CD4-positive, alpha-beta T cell (primary cell): ENCODE results near the gene INA. TPM values are rescaled to one million over a fixed set of nuclear protein-coding genes. Genes with fewer than 3 reads are reported as not detected.

ENCODE experiments used
- ATAC-seq: fragments of 200-7000 bp; cut with Tn5 transposase; one replicate; pipeline ENCODE4 v1.10.0; 2022; ENCODE audit warnings: mild to moderate bottlenecking; ENCODE audit not compliant: poor library complexity
- CTCF ChIA-PET: fragments of 350-600 bp; sonication (Branson Sonifier 250); formaldehyde crosslinking; loops from one replicate; lab custom pipeline; 2021; ENCODE audit warnings: antibody characterized with exemption, inconsistent platforms; lab: Charles Lee
- POLR2A ChIA-PET: fragments of 350-600 bp; sonication (Branson Sonifier 250); formaldehyde crosslinking; loops from one replicate; lab custom pipeline; 2021; ENCODE audit warnings: antibody characterized with exemption, inconsistent platforms; lab: Charles Lee
- DNase-seq, 14 experiments: peaks; one replicate each; pipeline ENCODE4 v3.0.0-alpha.2; 2013 to 2020; ENCODE audit warnings: mixed read lengths in 2 of 14
- H3K27ac ChIP-seq, 2 donors: one replicate each; pipeline versions ENCODE4 v1.5.1 to v1.7.0; 2013; ENCODE audit warnings: low read length in 2 of 2, low read depth in 1 of 2, mild to moderate bottlenecking in 1 of 2
- H3K27me3 ChIP-seq, 2 experiments: 1 replicate in 1 of 2; 2 replicates in 1 of 2; pipeline versions ENCODE4 v1.6.1 to v1.7.0; 2013; ENCODE audit warnings: low read length in 2 of 2, control low read depth in 1 of 2, mild to moderate bottlenecking in 1 of 2, moderate library complexity in 1 of 2; ENCODE audit not compliant: insufficient read depth in 2 of 2, control insufficient read depth in 1 of 2
- H3K36me3 ChIP-seq: one replicate; pipeline ENCODE4 v1.6.1; 2013; ENCODE audit warnings: low read length, control low read depth; ENCODE audit not compliant: insufficient read depth
- H3K4me1 ChIP-seq: one replicate; pipeline ENCODE4 v1.6.1; 2013; ENCODE audit warnings: low read length, control low read depth; ENCODE audit not compliant: insufficient read depth
- H3K4me3 ChIP-seq: one replicate; pipeline ENCODE4 v1.5.1; 2013; ENCODE audit warnings: mild to moderate bottlenecking, low read length, moderate library complexity
- H3K9me3 ChIP-seq, 2 experiments: 1 replicate in 1 of 2; 2 replicates in 1 of 2; pipeline versions ENCODE4 v1.6.1 to v1.7.0; 2013; ENCODE audit warnings: low read length in 2 of 2, mild to moderate bottlenecking in 2 of 2, control low read depth in 1 of 2, moderate library complexity in 1 of 2; ENCODE audit not compliant: control insufficient read depth in 1 of 2, insufficient read depth in 1 of 2
- H3K27ac Mint-ChIP-seq: one replicate; pipeline ENCODE4 v1.8.0; 2020; ENCODE audit warnings: mixed read lengths
- H3K27me3 Mint-ChIP-seq: one replicate; pipeline ENCODE4 v1.8.0; 2021; ENCODE audit warnings: mixed read lengths
- H3K36me3 Mint-ChIP-seq: one replicate; pipeline ENCODE4 v1.8.0; 2021; ENCODE audit warnings: low read depth, mixed read lengths
- H3K4me1 Mint-ChIP-seq: one replicate; pipeline ENCODE4 v1.8.0; 2021; ENCODE audit warnings: low read depth, mixed read lengths
- H3K4me3 Mint-ChIP-seq: one replicate; pipeline ENCODE4 v1.8.0; 2020; ENCODE audit warnings: mild to moderate bottlenecking, mixed read lengths
- H3K9me3 Mint-ChIP-seq: one replicate; pipeline ENCODE4 v1.8.0; 2020; ENCODE audit warnings: mixed read lengths
- CTCF ChIP-seq: fragments of 200-600 bp; IDR thresholded peaks from one replicate; pipeline ENCODE4 v1.8.0; 2022; ENCODE audit warnings: antibody characterized with exemption, mild to moderate bottlenecking
- intact Hi-C, 2 experiments: fragments of 100-400 bp; cut with DNase I in 1 of 2; cut with micrococcal nuclease in 1 of 2; formaldehyde crosslinking; loops; one replicate each; pipeline versions ENCODE4 v1.15.1 to v1.9.0; 2023 to 2025; cut with DNase I, micrococcal nuclease
- total RNA-seq, 174 experiments: library from RNA in 2 of 174; stranded (reverse) in 2 of 174; gene quantifications; one replicate each; pipeline ENCODE4 v1.2.3 and lab custom pipeline; 2021 to 2026

INA gene
- total RNA-seq, 2 experiments from 2014 or later = not detected

- no peak overlapping the region for H3K27ac ChIP-seq
- H3K4me1 Mint-ChIP-seq = no peaks in the 10 kb centered on the region
- ATAC-seq (no peak), DNase-seq (no peak)
- H3K27ac Mint-ChIP-seq = no peak overlapping the region
- H3K36me3 ChIP-seq = peaks cover 32% of the 10 kb centered on the region
- H3K27me3 Mint-ChIP-seq = no peaks in the 10 kb centered on the region
- CTCF ChIA-PET = no interaction called here
- H3K4me1 ChIP-seq = no peaks in the 10 kb centered on the region
- no peaks in the 10 kb centered on the region for H3K9me3 Mint-ChIP-seq
- no peak for TF ChIP-seq CTCF
- POLR2A ChIA-PET = no interaction called here
- peaks cover 56% of the 10 kb centered on the region for H3K36me3 Mint-ChIP-seq
- H3K4me3 ChIP-seq = no peak overlapping the region
- no peaks in the 10 kb centered on the region for H3K27me3 ChIP-seq
- H3K9me3 ChIP-seq = no peaks in the 10 kb centered on the region
- intact Hi-C loops = no loop called here
- no peak overlapping the region for H3K4me3 Mint-ChIP-seq
Observed at GRCh38 chr10:103327906-103328305, 51.0 kb downstream of the INA start.

DNA sequence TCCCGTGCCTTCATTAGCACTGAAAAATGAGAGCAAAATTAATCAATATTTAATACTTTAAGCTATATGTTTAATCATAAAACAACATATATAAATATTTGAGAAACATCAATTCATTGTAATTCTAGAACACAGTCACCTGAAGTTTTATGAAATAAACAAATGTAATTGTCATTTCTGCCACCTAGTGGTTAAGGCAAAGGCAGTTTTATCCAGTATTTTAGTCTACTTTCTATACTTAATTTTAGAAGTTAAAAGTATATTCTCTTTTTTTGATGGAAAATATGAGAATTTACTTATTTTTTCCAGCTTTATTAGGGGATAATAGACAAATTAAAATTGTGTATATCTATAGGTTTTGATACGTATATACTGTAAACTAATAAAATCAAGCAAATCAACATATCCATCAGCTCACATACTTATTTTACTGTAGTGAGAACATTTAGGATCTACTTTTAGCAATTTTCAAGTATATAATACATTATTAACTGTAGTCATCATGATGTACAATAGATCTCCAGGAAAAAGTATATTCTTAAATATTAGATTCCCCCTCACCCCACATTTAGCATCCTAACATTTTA lies 57.1 kb downstream of the INA start:
- ChIA-PET CTCF (interaction anchor here (0.6 to 1.3 kb wide), 5 partner anchors 33 to 800 kb away, joined by 3 to 5 read pairs (median 3); no protein-coding TSS in a partner anchor), POLR2A (interaction anchor here (1.7 kb wide), 1 partner anchor 34 kb away, joined by 7 read pairs; the partner anchor contains the start of gene TAF5)
- no peak overlapping the region for H3K27ac Mint-ChIP-seq
- no peak overlapping the region for H3K4me3 Mint-ChIP-seq
- Histone ChIP-seq H3K27me3 (no peaks in the 10 kb centered on the region), H3K9me3 (no peaks in the 10 kb centered on the region), H3K4me1 (no peaks in the 10 kb centered on the region), H3K4me3 (no peak overlapping the region), H3K36me3 (peaks cover 26% of the 10 kb centered on the region), H3K27ac (no peak overlapping the region)
- H3K4me1 Mint-ChIP-seq = no peaks in the 10 kb centered on the region
- H3K9me3 Mint-ChIP-seq = no peaks in the 10 kb centered on the region
- H3K27me3 Mint-ChIP-seq = no peaks in the 10 kb centered on the region
- intact Hi-C loops = loop anchor here (1.0 to 5.0 kb wide), 4 partner anchors 417 to 499 kb away; partner anchors contain the start of gene CNNM2 (in 1 of the 2)
- TF ChIP-seq CTCF = peak; percentile 76
- H3K36me3 Mint-ChIP-seq = peaks cover 36% of the 10 kb centered on the region
- no peak for ATAC-seq
- DNase-seq = peak in 3 of 14 experiments; percentile 35 to 44 (median 36)

- no peak for DNase-seq
- Histone ChIP-seq H3K4me1 (no peaks in the 10 kb centered on the region), H3K27me3 (no peaks in the 10 kb centered on the region), H3K9me3 (no peaks in the 10 kb centered on the region), H3K4me3 (no peak overlapping the region), H3K36me3 (peaks cover 26% of the 10 kb centered on the region), H3K27ac (no peak overlapping the region)
- Mint-ChIP-seq H3K4me3 (no peak overlapping the region), H3K27me3 (no peaks in the 10 kb centered on the region), H3K27ac (no peak overlapping the region), H3K36me3 (peaks cover 40% of the 10 kb centered on the region), H3K4me1 (no peaks in the 10 kb centered on the region), H3K9me3 (no peaks in the 10 kb centered on the region)
- ChIA-PET CTCF (interaction anchor here (0.6 to 1.3 kb wide), 4 partner anchors 32 to 498 kb away, joined by 3 to 5 read pairs (median 4); no protein-coding TSS in a partner anchor), POLR2A (interaction anchor here (1.7 kb wide), 1 partner anchor 33 kb away, joined by 7 read pairs; the partner anchor contains the start of gene TAF5)
- TF ChIP-seq CTCF = no peak
- intact Hi-C loops = loop anchor here (1.0 to 5.0 kb wide), 4 partner anchors 417 to 500 kb away; partner anchors contain the start of gene CNNM2 (in 1 of the 2)
- no peak for ATAC-seq
Observed at GRCh38 chr10:103334567-103334966, 57.6 kb downstream of the INA start.
